Body of pancreas (tissue), 4 donors: ENCODE results near the gene NUP98.

Experiments
- POLR2A ChIP-seq, 3 donors: fragments of 450-650 bp; IDR thresholded peaks; one replicate each; pipeline ENCODE4 v1.6.1; 2016; ENCODE audit warnings: antibody characterized with exemption in 3 of 3, mild to moderate bottlenecking in 2 of 3
- TF ChIP-seq, protein P1 (sequence below), 7 experiments: fragments of 450-650 bp in 4 of 7; fragments of 200-600 bp in 3 of 7; sonication (generic) in 3 of 7; IDR thresholded peaks; one replicate each; pipeline ENCODE4 v1.5.1; 2016 to 2019; ENCODE audit warnings: antibody characterized with exemption in 7 of 7

DNA sequence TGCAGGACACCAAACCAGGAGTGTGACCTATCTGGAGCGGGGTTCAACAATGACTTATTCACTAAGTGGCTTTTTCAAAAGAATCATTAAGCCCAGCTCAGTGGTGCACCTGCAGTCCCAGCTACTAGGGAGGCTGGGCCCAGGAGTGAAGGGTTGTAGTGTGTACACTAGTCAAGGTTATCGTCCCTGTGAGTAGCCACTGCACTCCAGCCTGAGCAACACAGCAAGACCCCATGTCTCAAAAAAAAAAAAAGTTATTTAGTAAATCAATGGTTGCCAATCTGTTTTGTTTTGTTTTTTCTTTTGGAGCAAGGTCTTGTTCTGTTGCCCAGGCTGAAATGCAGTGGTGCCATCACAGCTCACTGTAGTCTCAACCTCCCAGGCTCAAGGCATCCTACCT lies 35.5 kb upstream of the NUP98 start:
- TF ChIP-seq, protein P1, sequence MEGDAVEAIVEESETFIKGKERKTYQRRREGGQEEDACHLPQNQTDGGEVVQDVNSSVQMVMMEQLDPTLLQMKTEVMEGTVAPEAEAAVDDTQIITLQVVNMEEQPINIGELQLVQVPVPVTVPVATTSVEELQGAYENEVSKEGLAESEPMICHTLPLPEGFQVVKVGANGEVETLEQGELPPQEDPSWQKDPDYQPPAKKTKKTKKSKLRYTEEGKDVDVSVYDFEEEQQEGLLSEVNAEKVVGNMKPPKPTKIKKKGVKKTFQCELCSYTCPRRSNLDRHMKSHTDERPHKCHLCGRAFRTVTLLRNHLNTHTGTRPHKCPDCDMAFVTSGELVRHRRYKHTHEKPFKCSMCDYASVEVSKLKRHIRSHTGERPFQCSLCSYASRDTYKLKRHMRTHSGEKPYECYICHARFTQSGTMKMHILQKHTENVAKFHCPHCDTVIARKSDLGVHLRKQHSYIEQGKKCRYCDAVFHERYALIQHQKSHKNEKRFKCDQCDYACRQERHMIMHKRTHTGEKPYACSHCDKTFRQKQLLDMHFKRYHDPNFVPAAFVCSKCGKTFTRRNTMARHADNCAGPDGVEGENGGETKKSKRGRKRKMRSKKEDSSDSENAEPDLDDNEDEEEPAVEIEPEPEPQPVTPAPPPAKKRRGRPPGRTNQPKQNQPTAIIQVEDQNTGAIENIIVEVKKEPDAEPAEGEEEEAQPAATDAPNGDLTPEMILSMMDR (IDR thresholded peaks at IDR 0.05), result no peak
- TF ChIP-seq POLR2A (IDR thresholded peaks at IDR 0.05), result no peak
